GM12801 (cell line): ENCODE results near the gene TPM2.

Experiments
- TF ChIP-seq, protein P1 (sequence below): IDR thresholded peaks from one replicate; pipeline ENCODE4 v1.5.1; 2011; ENCODE audit warnings: control low read depth; ENCODE audit not compliant: insufficient read length; ENCODE audit errors: extremely low read depth

The TPM2 gene

DNA sequence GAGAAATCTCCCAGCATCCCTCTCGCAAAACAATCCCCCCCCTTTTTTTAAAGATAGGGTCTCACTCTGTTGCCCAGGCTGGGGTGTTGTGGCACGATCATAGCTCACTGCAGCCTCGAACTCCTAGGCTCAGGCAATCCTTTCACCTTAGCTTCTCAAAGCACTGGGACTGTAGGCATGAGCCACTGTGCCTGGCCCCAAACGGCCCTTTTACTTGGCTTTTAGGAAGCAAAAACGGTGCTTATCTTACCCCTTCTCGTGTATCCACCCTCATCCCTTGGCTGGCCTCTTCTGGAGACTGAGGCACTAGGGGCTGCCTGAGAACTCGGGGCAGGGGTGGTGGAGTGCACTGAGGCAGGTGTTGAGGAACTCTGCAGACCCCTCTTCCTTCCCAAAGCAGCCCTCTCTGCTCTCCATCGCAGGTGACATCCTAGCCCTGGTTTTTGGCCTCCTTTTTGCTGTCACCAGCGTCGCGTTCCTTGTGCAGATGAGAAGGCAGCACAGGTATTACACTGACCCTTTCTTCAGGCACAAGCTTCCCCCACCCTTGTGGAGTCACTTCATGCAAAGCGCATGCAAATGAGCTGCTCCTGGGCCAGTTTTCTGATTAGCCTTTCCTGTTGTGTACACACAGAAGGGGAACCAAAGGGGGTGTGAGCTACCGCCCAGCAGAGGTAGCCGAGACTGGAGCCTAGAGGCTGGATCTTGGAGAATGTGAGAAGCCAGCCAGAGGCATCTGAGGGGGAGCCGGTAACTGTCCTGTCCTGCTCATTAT, 9.2 kb downstream of the TPM2 start:
- TF ChIP-seq, protein P1, sequence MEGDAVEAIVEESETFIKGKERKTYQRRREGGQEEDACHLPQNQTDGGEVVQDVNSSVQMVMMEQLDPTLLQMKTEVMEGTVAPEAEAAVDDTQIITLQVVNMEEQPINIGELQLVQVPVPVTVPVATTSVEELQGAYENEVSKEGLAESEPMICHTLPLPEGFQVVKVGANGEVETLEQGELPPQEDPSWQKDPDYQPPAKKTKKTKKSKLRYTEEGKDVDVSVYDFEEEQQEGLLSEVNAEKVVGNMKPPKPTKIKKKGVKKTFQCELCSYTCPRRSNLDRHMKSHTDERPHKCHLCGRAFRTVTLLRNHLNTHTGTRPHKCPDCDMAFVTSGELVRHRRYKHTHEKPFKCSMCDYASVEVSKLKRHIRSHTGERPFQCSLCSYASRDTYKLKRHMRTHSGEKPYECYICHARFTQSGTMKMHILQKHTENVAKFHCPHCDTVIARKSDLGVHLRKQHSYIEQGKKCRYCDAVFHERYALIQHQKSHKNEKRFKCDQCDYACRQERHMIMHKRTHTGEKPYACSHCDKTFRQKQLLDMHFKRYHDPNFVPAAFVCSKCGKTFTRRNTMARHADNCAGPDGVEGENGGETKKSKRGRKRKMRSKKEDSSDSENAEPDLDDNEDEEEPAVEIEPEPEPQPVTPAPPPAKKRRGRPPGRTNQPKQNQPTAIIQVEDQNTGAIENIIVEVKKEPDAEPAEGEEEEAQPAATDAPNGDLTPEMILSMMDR = no peak

DNA sequence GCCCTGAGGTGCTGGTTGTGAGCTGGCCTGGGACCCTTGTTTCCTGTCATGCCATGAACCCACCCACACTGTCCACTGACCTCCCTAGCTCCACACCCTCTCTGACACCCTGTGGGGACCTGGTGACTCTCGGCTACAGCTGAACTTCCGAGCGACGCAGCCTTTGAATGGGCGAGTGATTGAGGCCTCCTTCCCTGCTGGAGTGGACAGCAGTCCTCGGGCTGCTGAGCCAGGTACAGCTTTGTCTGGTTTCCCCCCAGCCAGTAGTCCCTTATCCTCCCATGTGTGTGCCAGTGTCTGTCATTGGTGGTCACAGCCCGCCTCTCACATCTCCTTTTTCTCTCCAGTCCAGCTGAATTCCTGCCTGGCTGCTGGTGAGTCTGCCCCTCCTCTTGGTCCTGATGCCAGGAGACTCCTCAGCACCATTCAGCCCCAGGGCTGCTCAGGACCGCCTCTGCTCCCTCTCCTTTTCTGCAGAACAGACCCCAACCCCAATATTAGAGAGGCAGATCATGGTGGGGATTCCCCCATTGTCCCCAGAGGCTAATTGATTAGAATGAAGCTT, 9.9 kb downstream of the TPM2 start:
- TF ChIP-seq, protein P1 = no peak

DNA sequence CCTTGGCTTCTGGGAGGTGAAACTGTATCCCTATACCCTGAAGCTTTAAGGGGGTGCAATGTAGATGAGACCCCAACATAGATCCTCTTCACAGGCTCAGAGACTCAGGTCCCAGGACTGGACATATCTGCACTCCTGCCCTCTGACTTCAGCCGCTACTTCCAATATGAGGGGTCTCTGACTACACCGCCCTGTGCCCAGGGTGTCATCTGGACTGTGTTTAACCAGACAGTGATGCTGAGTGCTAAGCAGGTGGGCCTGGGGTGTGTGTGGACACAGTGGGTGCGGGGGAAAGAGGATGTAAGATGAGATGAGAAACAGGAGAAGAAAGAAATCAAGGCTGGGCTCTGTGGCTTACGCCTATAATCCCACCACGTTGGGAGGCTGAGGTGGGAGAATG, 10.6 kb downstream of the TPM2 start:
- TF ChIP-seq, protein P1 = no peak

DNA sequence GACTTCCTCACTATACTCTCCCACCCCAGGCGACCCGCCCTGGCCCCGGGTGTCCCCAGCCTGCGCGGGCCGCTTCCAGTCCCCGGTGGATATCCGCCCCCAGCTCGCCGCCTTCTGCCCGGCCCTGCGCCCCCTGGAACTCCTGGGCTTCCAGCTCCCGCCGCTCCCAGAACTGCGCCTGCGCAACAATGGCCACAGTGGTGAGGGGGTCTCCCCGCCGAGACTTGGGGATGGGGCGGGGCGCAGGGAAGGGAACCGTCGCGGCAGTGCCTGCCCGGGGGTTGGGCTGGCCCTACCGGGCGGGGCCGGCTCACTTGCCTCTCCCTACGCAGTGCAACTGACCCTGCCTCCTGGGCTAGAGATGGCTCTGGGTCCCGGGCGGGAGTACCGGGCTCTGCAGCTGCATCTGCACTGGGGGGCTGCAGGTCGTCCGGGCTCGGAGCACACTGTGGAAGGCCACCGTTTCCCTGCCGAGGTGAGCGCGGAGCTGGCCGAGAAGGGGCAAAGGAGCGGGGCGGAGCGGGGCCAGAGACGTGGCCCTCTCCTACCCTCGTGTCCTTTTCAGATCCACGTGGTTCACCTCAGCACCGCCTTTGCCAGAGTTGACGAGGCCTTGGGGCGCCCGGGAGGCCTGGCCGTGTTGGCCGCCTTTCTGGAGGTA, 13.9 kb downstream of the TPM2 start:
- TF ChIP-seq, protein P1 = no peak

DNA sequence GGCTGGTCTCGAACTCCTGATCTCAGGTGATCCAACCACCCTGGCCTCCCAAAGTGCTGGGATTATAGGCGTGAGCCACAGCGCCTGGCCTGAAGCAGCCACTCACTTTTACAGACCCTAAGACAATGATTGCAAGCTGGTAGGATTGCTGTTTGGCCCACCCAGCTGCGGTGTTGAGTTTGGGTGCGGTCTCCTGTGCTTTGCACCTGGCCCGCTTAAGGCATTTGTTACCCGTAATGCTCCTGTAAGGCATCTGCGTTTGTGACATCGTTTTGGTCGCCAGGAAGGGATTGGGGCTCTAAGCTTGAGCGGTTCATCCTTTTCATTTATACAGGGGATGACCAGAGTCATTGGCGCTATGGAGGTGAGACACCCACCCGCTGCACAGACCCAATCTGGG, 14.5 kb downstream of the TPM2 start:
- TF ChIP-seq, protein P1 = no peak

DNA sequence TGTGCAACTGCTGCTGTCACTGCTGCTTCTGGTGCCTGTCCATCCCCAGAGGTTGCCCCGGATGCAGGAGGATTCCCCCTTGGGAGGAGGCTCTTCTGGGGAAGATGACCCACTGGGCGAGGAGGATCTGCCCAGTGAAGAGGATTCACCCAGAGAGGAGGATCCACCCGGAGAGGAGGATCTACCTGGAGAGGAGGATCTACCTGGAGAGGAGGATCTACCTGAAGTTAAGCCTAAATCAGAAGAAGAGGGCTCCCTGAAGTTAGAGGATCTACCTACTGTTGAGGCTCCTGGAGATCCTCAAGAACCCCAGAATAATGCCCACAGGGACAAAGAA, 15.7 kb downstream of the TPM2 start:
- TF ChIP-seq, protein P1 = no peak

DNA sequence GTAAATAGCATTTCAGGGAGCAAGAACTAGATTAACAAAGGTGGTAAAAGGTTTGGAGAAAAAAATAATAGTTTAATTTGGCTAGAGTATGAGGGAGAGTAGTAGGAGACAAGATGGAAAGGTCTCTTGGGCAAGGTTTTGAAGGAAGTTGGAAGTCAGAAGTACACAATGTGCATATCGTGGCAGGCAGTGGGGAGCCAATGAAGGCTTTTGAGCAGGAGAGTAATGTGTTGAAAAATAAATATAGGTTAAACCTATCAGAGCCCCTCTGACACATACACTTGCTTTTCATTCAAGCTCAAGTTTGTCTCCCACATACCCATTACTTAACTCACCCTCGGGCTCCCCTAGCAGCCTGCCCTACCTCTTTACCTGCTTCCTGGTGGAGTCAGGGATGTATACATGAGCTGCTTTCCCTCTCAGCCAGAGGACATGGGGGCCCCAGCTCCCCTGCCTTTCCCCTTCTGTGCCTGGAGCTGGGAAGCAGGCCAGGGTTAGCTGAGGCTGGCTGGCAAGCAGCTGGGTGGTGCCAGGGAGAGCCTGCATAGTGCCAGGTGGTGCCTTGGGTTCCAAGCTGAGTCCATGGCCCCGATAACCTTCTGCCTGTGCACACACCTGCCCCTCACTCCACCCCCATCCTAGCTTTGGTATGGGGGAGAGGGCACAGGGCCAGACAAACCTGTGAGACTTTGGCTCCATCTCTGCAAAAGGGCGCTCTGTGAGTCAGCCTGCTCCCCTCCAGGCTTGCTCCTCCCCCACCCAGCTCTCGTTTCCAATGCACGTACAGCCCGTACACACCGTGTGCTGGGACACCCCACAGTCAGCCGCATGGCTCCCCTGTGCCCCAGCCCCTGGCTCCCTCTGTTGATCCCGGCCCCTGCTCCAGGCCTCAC, 16.3 kb downstream of the TPM2 start, which contains the start of gene CA9:
Gene CA9, plus strand, starts transcription at position 797 of the 893 bp plus-strand sequence. Its CDS starts 32 bp downstream, at position 829.
- TF ChIP-seq, protein P1 = no peak
